ENCODE results near the gene SCGB1A1.

SCGB1A1 gene

GRCh38 chr11:62398011-62398994 lies 20.5 kb upstream of the SCGB1A1 start:
- no peak for DNase-seq

GRCh38 chr11:62399172-62399877 lies 19.5 kb upstream of the SCGB1A1 start:
- DNase-seq: no peak

- DNase-seq: no peak
These were observed 19.0 kb upstream of the SCGB1A1 start for GRCh38 chr11:62399878-62400266.

GRCh38 chr11:62400281-62400680 lies 18.6 kb upstream of the SCGB1A1 start:
- no peak for DNase-seq

GRCh38 chr11:62400760-62401159 lies 18.1 kb upstream of the SCGB1A1 start:
- DNase-seq: no peak

- no peak for DNase-seq
These were observed 17.5 kb upstream of the SCGB1A1 start for GRCh38 chr11:62401356-62401755.

GRCh38 chr11:62401811-62402210 lies 17.0 kb upstream of the SCGB1A1 start:
- DNase-seq: no peak

GRCh38 chr11:62402226-62402959 lies 16.4 kb upstream of the SCGB1A1 start:
- DNase-seq: peak; percentile 80

- DNase-seq: no peak
These were observed 15.7 kb upstream of the SCGB1A1 start for GRCh38 chr11:62402960-62403730.

GRCh38 chr11:62404435-62404834 lies 14.4 kb upstream of the SCGB1A1 start:
- no peak for DNase-seq

- no peak for DNase-seq
These were observed 13.9 kb upstream of the SCGB1A1 start for GRCh38 chr11:62404901-62405300.

GRCh38 chr11:62406034-62406433 lies 12.8 kb upstream of the SCGB1A1 start:
- no peak for DNase-seq

GRCh38 chr11:62409831-62410230 lies 9.0 kb upstream of the SCGB1A1 start:
- no peak for DNase-seq

- DNase-seq: no peak
These were observed 7.9 kb upstream of the SCGB1A1 start for GRCh38 chr11:62410972-62411371.

- DNase-seq: no peak
These were observed 7.3 kb upstream of the SCGB1A1 start for GRCh38 chr11:62411524-62411923.

- no peak for DNase-seq
These were observed 5.7 kb upstream of the SCGB1A1 start for GRCh38 chr11:62413060-62413696.

GRCh38 chr11:62416596-62416995 lies 2.2 kb upstream of the SCGB1A1 start:
- DNase-seq: no peak

- no peak for DNase-seq
These were observed 697 bp upstream of the SCGB1A1 start for GRCh38 chr11:62418136-62418535.

- DNase-seq: no peak
These were observed 589 bp downstream of the SCGB1A1 start for GRCh38 chr11:62419314-62419929.

- no peak for DNase-seq
These were observed 1.1 kb downstream of the SCGB1A1 start for GRCh38 chr11:62419943-62420342.

- no peak for DNase-seq
These were observed 2.0 kb downstream of the SCGB1A1 start for GRCh38 chr11:62420882-62421281.

GRCh38 chr11:62421996-62422395 lies 3.2 kb downstream of the SCGB1A1 start:
- no peak for DNase-seq
